HG02759 (cell line): ENCODE measurements around the gene TMEM86B.

Experiments used
- ATAC-seq: cut with Tn5 transposase; IDR thresholded peaks from one replicate; pipeline ENCODE4 v1.9.1; 2021; ENCODE audit warnings: mild to moderate bottlenecking, moderate library complexity; ENCODE audit not compliant: unreplicated experiment

TMEM86B gene

DNA sequence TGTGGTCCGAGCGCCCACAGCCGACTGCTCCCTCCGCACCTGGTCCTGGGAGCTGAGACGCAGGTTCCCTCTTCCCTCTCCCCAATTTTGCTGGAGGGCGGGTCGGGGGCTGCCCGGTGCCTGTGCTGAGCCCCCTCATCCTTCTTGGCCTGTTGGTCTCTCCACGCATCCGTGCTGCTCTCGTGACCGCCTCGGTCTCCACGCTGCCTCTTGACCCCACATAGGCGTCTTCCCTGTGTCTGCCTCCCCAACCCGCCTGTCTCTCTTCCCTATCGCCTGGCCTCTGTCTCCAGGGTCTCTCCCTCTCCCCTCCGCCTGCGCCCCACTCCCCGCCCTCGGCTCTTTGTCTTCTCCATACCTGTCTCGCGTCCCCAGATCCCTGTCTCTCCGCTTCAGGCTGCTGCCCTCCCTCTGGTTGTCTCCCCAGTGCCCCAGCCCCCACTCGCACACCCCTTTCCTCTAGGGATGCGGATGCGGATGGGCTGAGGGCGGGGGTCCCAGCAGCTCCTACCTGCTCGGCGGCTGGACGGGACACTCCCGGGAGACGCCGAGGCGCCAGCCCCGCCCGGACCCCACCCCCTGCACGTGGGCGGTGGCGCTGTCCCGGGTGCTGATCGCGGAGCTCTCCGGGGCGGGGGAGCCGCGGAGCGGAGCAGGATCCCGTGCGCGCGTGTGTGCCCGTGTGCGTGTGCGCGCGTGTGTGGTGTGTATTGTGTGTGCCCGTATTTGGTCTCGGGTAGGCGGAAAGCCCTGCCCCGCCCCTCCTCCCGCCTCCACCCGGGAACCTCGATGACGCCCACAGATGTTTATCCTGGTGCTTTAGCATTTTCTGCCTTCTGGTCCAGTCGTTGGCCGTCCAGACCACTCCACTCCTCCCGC, 48.7 kb downstream of the TMEM86B start, which contains the start of gene SYT5:
Gene SYT5 (minus strand): TSS at position 684 of the 879 bp plus-strand sequence. CDS start 1,248 bp downstream, outside the sequence.
- ATAC-seq, result no peak

- peak; percentile 90 for ATAC-seq
Measured at GRCh38 chr19:55178781-55179599, 49.6 kb downstream of the TMEM86B start.
